Psoas muscle (tissue), 8 donors: ENCODE results near the gene GTF3C2. TPM values are rescaled to one million over a fixed set of nuclear protein-coding genes. Genes with fewer than 3 reads are reported as not detected.

Experiments used
- ATAC-seq, 4 donors: fragments of 200-7000 bp; cut with Tn5 transposase; one replicate each; pipeline ENCODE4 v1.9.1; 2020; ENCODE audit warnings: moderate library complexity in 3 of 4, mild to moderate bottlenecking in 2 of 4
- DNase-seq, 2 donors: peaks; one replicate each; pipeline ENCODE4 v3.0.0-alpha.2; 2020
- H3K27ac ChIP-seq: fragments of 200-600 bp; one replicate; pipeline ENCODE4 v1.8.0; 2022
- H3K27me3 ChIP-seq, 3 donors: fragments of 200-600 bp in 1 of 3; one replicate each; pipeline versions ENCODE4 v1.6.1 to v1.8.0; 2013 to 2022; ENCODE audit warnings: low read length in 2 of 3, mild to moderate bottlenecking in 2 of 3, moderate library complexity in 1 of 3; ENCODE audit not compliant: insufficient read depth in 3 of 3
- H3K36me3 ChIP-seq, 2 donors: fragments of 200-600 bp in 1 of 2; one replicate each; pipeline versions ENCODE4 v1.6.1 to v1.8.0; 2013 to 2022; ENCODE audit warnings: low read depth in 1 of 2, mild to moderate bottlenecking in 1 of 2, moderate library complexity in 1 of 2; ENCODE audit not compliant: insufficient read depth in 1 of 2
- H3K4me1 ChIP-seq: fragments of 200-600 bp; one replicate; pipeline ENCODE4 v1.8.0; 2022
- H3K4me3 ChIP-seq: fragments of 200-600 bp; one replicate; pipeline ENCODE4 v1.8.0; 2022; ENCODE audit warnings: mild to moderate bottlenecking
- H3K9me3 ChIP-seq: fragments of 200-600 bp; one replicate; pipeline ENCODE4 v1.8.0; 2022
- CTCF ChIP-seq: fragments of 200-600 bp; IDR thresholded peaks from one replicate; pipeline ENCODE4 v1.8.0; 2022; ENCODE audit warnings: antibody characterized with exemption
- WGBS, 3 donors: extraction: QIAGEN DNeasy Blood & Tissue Kit; methylation state at CpG; one replicate each; pipeline versions ENCODE4 v1.1.6 to v1.1.7; 2013; 5-methylcytosine and 5-hydroxymethylcytosine counted together
- intact Hi-C, 2 donors: fragments of 100-400 bp; cut with DNase I; formaldehyde crosslinking; loops; one replicate each; pipeline versions ENCODE4 v1.11.0 to v1.14.2; 2022
- polyA plus RNA-seq, 3 donors: library from polyadenylated mRNA; stranded (reverse); fragments of 200-250 nt; gene quantifications; one replicate each; pipeline ENCODE4 v1.2.3, GENCODE V29; 2013
- total RNA-seq, 4 donors: library from RNA; stranded (reverse); fragmentation: NEBNext Ultra II Directional in 2 of 4; extraction: Animal tissue kit (Norgen Biotek cat#: 25700) in 2 of 4; gene quantifications; one replicate each; pipeline versions ENCODE4 v1.2.1 to v1.2.4, GENCODE V29; 2021 to 2023
- donor health status: healthy with polysubstance abuse.
- donor health status: DM: no; HTN: no; CAD: no; lungs with moderate emphysema.
- donor health status: Bipolar disorder and iron deficiency.
- donor health status: healthy.
- donor health status: DM: yes; HTN: yes; CAD: no.
- donor health status: DM: no; HTN: no; CAD: no.
- donor health status: DM: no; HTN: no; CAD: no.
- donor health status: DM: yes; HTN: yes; CAD: no.

Gene GTF3C2
- total and polyA plus RNA-seq, 7 donors: 17.5 to 49.4 (median 30.8) TPM

GRCh38 chr2:27347641-27348040 is 8.9 kb downstream of the GTF3C2 start:
- 79 to 92% (median 88%) methylated on average over 2 of the region's 2 CpGs for WGBS, 3 donors
- H3K36me3 ChIP-seq: peaks cover 0 to 17% of the 10 kb centered on the region in 2 donors
- intact Hi-C loops: no loop called here
- H3K27me3 ChIP-seq: no peaks in the 10 kb centered on the region
- no peak overlapping the region for H3K27ac ChIP-seq
- no peaks in the 10 kb centered on the region for H3K9me3 ChIP-seq
- no peak overlapping the region for H3K4me3 ChIP-seq
- ATAC-seq (peak in 1 of 4 donors; percentile 43), DNase-seq (no peak)
- TF ChIP-seq CTCF: no peak
- peaks cover 14% of the 10 kb centered on the region for H3K4me1 ChIP-seq

GRCh38 chr2:27336173-27336572 is 20.4 kb downstream of the GTF3C2 start:
- H3K4me1 ChIP-seq: no peaks in the 10 kb centered on the region
- H3K9me3 ChIP-seq: no peaks in the 10 kb centered on the region
- H3K4me3 ChIP-seq: no peak overlapping the region
- intact Hi-C loops: no loop called here
- WGBS, 3 donors: 92 to 95% (median 95%) methylated on average over 7 of the region's 7 CpGs
- ATAC-seq: no peak
- DNase-seq: no peak
- no peak overlapping the region for H3K27ac ChIP-seq
- H3K27me3 ChIP-seq: no peaks in the 10 kb centered on the region
- peaks cover 12 to 99% of the 10 kb centered on the region in 2 donors for H3K36me3 ChIP-seq
- no peak for TF ChIP-seq CTCF

GRCh38 chr2:27335311-27335710 is 21.3 kb downstream of the GTF3C2 start:
- peaks cover 12 to 99% of the 10 kb centered on the region in 2 donors for H3K36me3 ChIP-seq
- intact Hi-C loops: no loop called here
- 89 to 90% (median 90%) methylated on average over 3 of the region's 3 CpGs for WGBS, 3 donors
- H3K4me3 ChIP-seq: no peak overlapping the region
- DNase-seq (no peak), ATAC-seq (no peak)
- no peaks in the 10 kb centered on the region for H3K4me1 ChIP-seq
- no peak overlapping the region for H3K27ac ChIP-seq
- no peaks in the 10 kb centered on the region for H3K27me3 ChIP-seq
- H3K9me3 ChIP-seq: no peaks in the 10 kb centered on the region
- no peak for TF ChIP-seq CTCF

GRCh38 chr2:27324720-27325119 is 31.8 kb downstream of the GTF3C2 start:
- intact Hi-C loops: loop anchor here (5.0 kb wide), 1 partner anchor 33 kb away; the partner anchor contains the start of gene GTF3C2 (in 2 of the 2)
- Histone ChIP-seq H3K4me1 (peaks cover 38% of the 10 kb centered on the region), H3K36me3 (peaks cover 4 to 41% of the 10 kb centered on the region in 2 donors), H3K4me3 (no peak overlapping the region), H3K27me3 (no peaks in the 10 kb centered on the region), H3K27ac (peak overlapping the region; percentile 99), H3K9me3 (no peaks in the 10 kb centered on the region)
- ATAC-seq: no peak
- DNase-seq: no peak
- WGBS, 3 donors: 90 to 95% (median 93%) methylated on average over 5 of the region's 5 CpGs
- TF ChIP-seq CTCF: no peak
